ENCODE results near the gene DIDO1.

Gene DIDO1

DNA sequence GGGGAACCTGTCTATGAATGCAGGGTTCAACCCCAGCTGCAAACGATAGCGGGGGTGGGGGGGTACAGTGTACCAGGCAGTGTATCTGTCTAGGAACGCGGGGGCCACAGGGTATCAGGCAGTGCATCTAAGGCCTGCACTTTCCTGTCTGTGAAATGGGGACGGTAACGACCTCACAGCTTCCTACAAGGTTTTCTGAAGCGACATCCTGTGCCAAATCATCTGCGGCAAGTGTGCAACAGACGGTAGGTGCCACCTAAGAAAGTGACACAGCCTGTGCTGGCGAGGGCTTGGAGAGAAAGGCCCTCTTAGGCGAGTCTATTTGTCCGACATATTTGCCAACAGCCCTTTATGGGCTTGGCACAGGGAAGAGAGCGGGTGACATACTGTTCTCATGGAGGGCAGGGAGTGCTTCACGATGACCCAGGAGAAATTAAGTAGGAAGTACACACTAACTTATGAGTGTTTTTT, 3.8 kb downstream of the DIDO1 start:
- TF ChIP-seq EZH2 (optimal IDR thresholded peaks at IDR 0.05; ENCODE audit: low read depth, low read length), result no peak
- TF ChIP-seq, protein P1, sequence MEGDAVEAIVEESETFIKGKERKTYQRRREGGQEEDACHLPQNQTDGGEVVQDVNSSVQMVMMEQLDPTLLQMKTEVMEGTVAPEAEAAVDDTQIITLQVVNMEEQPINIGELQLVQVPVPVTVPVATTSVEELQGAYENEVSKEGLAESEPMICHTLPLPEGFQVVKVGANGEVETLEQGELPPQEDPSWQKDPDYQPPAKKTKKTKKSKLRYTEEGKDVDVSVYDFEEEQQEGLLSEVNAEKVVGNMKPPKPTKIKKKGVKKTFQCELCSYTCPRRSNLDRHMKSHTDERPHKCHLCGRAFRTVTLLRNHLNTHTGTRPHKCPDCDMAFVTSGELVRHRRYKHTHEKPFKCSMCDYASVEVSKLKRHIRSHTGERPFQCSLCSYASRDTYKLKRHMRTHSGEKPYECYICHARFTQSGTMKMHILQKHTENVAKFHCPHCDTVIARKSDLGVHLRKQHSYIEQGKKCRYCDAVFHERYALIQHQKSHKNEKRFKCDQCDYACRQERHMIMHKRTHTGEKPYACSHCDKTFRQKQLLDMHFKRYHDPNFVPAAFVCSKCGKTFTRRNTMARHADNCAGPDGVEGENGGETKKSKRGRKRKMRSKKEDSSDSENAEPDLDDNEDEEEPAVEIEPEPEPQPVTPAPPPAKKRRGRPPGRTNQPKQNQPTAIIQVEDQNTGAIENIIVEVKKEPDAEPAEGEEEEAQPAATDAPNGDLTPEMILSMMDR (IDR thresholded peaks at IDR 0.05; ENCODE audit: low read length), result no peak
- TF ChIP-seq EZH2phosphoT487 (IDR thresholded peaks at IDR 0.05; ENCODE audit: low read length), result no peak
- H3K9ac ChIP-seq (ENCODE audit: low read length), result no peak overlapping the region
- H3K27me3 ChIP-seq (replicated peaks; ENCODE audit: insufficient read depth, low read length), result no peaks in the 10 kb centered on the region
- H3K36me3 ChIP-seq (replicated peaks; ENCODE audit: insufficient read depth, low read length), result no peaks in the 10 kb centered on the region
- H2AFZ ChIP-seq (ENCODE audit: low read length), result no peak overlapping the region
- no peaks in the 10 kb centered on the region for H3K9me3 ChIP-seq (replicated peaks; ENCODE audit: insufficient read depth, low read length)
- H4K20me1 ChIP-seq (ENCODE audit: insufficient read depth, low read length), result peaks cover 75% of the 10 kb centered on the region
- H3K27ac ChIP-seq (ENCODE audit: low read length), result no peak overlapping the region
- DNase-seq, result no peak
- peaks cover 16% of the 10 kb centered on the region for H3K4me1 ChIP-seq (ENCODE audit: low read length)
- no peaks in the 10 kb centered on the region for H3K9me2 ChIP-seq (replicated peaks; ENCODE audit: insufficient read depth, low read length)
- no peak overlapping the region for H3K4me3 ChIP-seq (ENCODE audit: low read length)
- H3K79me2 ChIP-seq (ENCODE audit: low read length), result peaks cover 94% of the 10 kb centered on the region
- H3F3A ChIP-seq (ENCODE audit: insufficient read depth, low read length), result peaks cover 8% of the 10 kb centered on the region
- no peak overlapping the region for H3K4me2 ChIP-seq (ENCODE audit: low read depth, low read length)

DNA sequence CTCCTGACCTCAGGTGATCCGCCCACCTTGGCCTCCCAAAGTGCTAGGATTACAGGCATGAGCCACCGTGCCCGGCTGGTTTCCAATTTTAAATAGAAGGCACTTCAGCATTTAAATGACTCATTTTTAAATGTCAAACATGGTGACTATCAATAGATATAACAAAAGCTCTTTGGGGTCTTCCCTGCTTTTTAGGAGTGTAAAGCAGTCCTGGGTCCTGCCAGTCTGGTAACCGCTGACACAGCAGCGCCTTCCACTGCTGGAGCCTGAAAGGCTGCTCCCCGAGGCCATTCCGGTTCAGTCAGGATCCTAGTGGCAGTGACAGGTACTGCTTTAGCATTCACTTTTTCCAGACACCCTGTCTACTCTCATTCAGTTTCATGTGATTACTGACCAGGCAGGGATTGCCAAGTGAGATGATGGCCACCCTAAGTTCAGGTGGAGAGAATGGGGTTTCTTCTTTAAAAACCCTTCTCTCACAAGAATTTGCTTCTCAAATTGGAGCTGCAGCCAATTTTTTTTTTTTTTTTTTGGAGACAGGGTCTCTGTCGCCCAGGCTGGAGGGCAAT, 5.1 kb downstream of the DIDO1 start:
- Histone ChIP-seq H3K4me2 (ENCODE audit: low read depth, low read length) (no peak overlapping the region), H3K9me2 (replicated peaks; ENCODE audit: insufficient read depth, low read length) (no peaks in the 10 kb centered on the region), H2AFZ (ENCODE audit: low read length) (no peak overlapping the region), H4K20me1 (ENCODE audit: insufficient read depth, low read length) (peaks cover 87% of the 10 kb centered on the region), H3K79me2 (ENCODE audit: low read length) (peaks cover 97% of the 10 kb centered on the region), H3K27me3 (replicated peaks; ENCODE audit: insufficient read depth, low read length) (no peaks in the 10 kb centered on the region), H3K4me1 (ENCODE audit: low read length) (peaks cover 10% of the 10 kb centered on the region), H3K4me3 (ENCODE audit: low read length) (no peak overlapping the region), H3K36me3 (replicated peaks; ENCODE audit: insufficient read depth, low read length) (no peaks in the 10 kb centered on the region), H3K27ac (ENCODE audit: low read length) (no peak overlapping the region), H3K9me3 (replicated peaks; ENCODE audit: insufficient read depth, low read length) (no peaks in the 10 kb centered on the region), H3F3A (ENCODE audit: insufficient read depth, low read length) (peaks cover 8% of the 10 kb centered on the region), H3K9ac (ENCODE audit: low read length) (no peak overlapping the region)
- peak; percentile 16 for DNase-seq
- TF ChIP-seq EZH2 (optimal IDR thresholded peaks at IDR 0.05; ENCODE audit: low read depth, low read length) (no peak), EZH2phosphoT487 (IDR thresholded peaks at IDR 0.05; ENCODE audit: low read length) (no peak)
- TF ChIP-seq, protein P1 (IDR thresholded peaks at IDR 0.05; ENCODE audit: low read length), result peak; percentile 34

- no peak overlapping the region for H2AFZ ChIP-seq (ENCODE audit: low read length)
- no peaks in the 10 kb centered on the region for H3K9me3 ChIP-seq (replicated peaks; ENCODE audit: insufficient read depth, low read length)
- H3K9ac ChIP-seq (ENCODE audit: low read length), result no peak overlapping the region
- H3K4me3 ChIP-seq (ENCODE audit: low read length), result no peak overlapping the region
- peaks cover 96% of the 10 kb centered on the region for H4K20me1 ChIP-seq (ENCODE audit: insufficient read depth, low read length)
- peaks cover under 1% of the 10 kb centered on the region; the same call in 1 of the 2 replicates for H3F3A ChIP-seq (ENCODE audit: insufficient read depth, low read length)
- DNase-seq, result no peak
- no peak overlapping the region for H3K4me2 ChIP-seq (ENCODE audit: low read depth, low read length)
- no peaks in the 10 kb centered on the region for H3K36me3 ChIP-seq (replicated peaks; ENCODE audit: insufficient read depth, low read length)
- H3K27me3 ChIP-seq (replicated peaks; ENCODE audit: insufficient read depth, low read length), result no peaks in the 10 kb centered on the region
- H3K27ac ChIP-seq (ENCODE audit: low read length), result no peak overlapping the region
- peaks cover 99% of the 10 kb centered on the region for H3K79me2 ChIP-seq (ENCODE audit: low read length)
- TF ChIP-seq EZH2 (optimal IDR thresholded peaks at IDR 0.05; ENCODE audit: low read depth, low read length) (no peak), EZH2phosphoT487 (IDR thresholded peaks at IDR 0.05; ENCODE audit: low read length) (no peak)
- TF ChIP-seq, protein P1 (IDR thresholded peaks at IDR 0.05; ENCODE audit: low read length), result no peak
- no peaks in the 10 kb centered on the region for H3K9me2 ChIP-seq (replicated peaks; ENCODE audit: insufficient read depth, low read length)
- peaks cover 10% of the 10 kb centered on the region for H3K4me1 ChIP-seq (ENCODE audit: low read length)
Observed at GRCh38 chr20:62920039-62920645, 6.2 kb downstream of the DIDO1 start.
